ENCODE results near the gene ANXA11.

The ANXA11 gene

GRCh38 chr10:80202934-80203834 lies 2.2 kb downstream of the ANXA11 start (continued):
- TF ChIP-seq REST (tag by site-specific recombination; IDR thresholded peaks at IDR 0.05), result no peak
- no peak for TF ChIP-seq ZSCAN5A (tag by site-specific recombination; IDR thresholded peaks at IDR 0.05)
- no peak for TF ChIP-seq PRDM1 (tag by site-specific recombination; IDR thresholded peaks at IDR 0.05)
- TF ChIP-seq ZBTB1 (tag by site-specific recombination; IDR thresholded peaks at IDR 0.05), result peak; percentile 41; the same call in 1 of the 2 replicates
- TF ChIP-seq ZNF645 (tag by site-specific recombination; IDR thresholded peaks at IDR 0.05), result no peak
- TF ChIP-seq ZNF561 (tag by site-specific recombination; IDR thresholded peaks at IDR 0.05; ENCODE audit: borderline replicate concordance), result no peak
- no peak for TF ChIP-seq ZNF791 (tag by site-specific recombination; IDR thresholded peaks at IDR 0.05)
- TF ChIP-seq ZNF514 (tag by site-specific recombination; IDR thresholded peaks at IDR 0.05), result no peak
- TF ChIP-seq ZNF623 (tag by site-specific recombination; IDR thresholded peaks at IDR 0.05), result no peak
- TF ChIP-seq ELK4 (IDR thresholded peaks at IDR 0.05; ENCODE audit: borderline replicate concordance, low read depth, low read length), result no peak
- TF ChIP-seq SCRT2 (tag by site-specific recombination; IDR thresholded peaks at IDR 0.05), result no peak
- peak; percentile 30 for TF ChIP-seq ZNF335 (tag by site-specific recombination; conservative IDR thresholded peaks at IDR 0.05)
- no peak for TF ChIP-seq ZNF549 (tag by site-specific recombination; IDR thresholded peaks at IDR 0.05)
- no peak for TF ChIP-seq ZNF571 (tag by site-specific recombination; IDR thresholded peaks at IDR 0.05)
- TF ChIP-seq ZNF530 (tag by site-specific recombination; IDR thresholded peaks at IDR 0.05; ENCODE audit: low read depth), result no peak
- peak; percentile 79 for TF ChIP-seq GLIS2 (tag by site-specific recombination; IDR thresholded peaks at IDR 0.05)
- TF ChIP-seq ATF2 (tag by site-specific recombination; IDR thresholded peaks at IDR 0.05; ENCODE audit: low read depth), result no peak
- TF ChIP-seq ZNF677 (tag by site-specific recombination; IDR thresholded peaks at IDR 0.05), result no peak
- peak; percentile 89 for TF ChIP-seq EGR2 (tag by site-specific recombination; IDR thresholded peaks at IDR 0.05; ENCODE audit: low read depth)
- no peak for TF ChIP-seq ZNF555 (tag by site-specific recombination; conservative IDR thresholded peaks at IDR 0.05)
- no peak for TF ChIP-seq KLF9 (tag by site-specific recombination; IDR thresholded peaks at IDR 0.05; ENCODE audit: low read depth)
- no peak for TF ChIP-seq ZNF513 (tag by site-specific recombination; IDR thresholded peaks at IDR 0.05)
- TF ChIP-seq ZEB2 (tag by site-specific recombination; IDR thresholded peaks at IDR 0.05), result peak; percentile 65
- TF ChIP-seq ZNF19 (tag by site-specific recombination; IDR thresholded peaks at IDR 0.05; ENCODE audit: low read depth), result no peak
- TF ChIP-seq ZFP41 (tag by site-specific recombination; IDR thresholded peaks at IDR 0.05; ENCODE audit: borderline replicate concordance), result no peak
- TF ChIP-seq ZNF23 (tag by site-specific recombination; IDR thresholded peaks at IDR 0.05; ENCODE audit: borderline replicate concordance), result no peak
- no peak for TF ChIP-seq ZNF221 (tag by site-specific recombination; IDR thresholded peaks at IDR 0.05; ENCODE audit: borderline replicate concordance)
- no peak for TF ChIP-seq BCL11A (tag by site-specific recombination; IDR thresholded peaks at IDR 0.05; ENCODE audit: low read depth)
- no peak for TF ChIP-seq ZNF610 (tag by site-specific recombination; IDR thresholded peaks at IDR 0.05; ENCODE audit: borderline replicate concordance)
- TF ChIP-seq ZNF426 (tag by site-specific recombination; IDR thresholded peaks at IDR 0.05), result no peak

All from HEK293 (cell line).